ENCODE results near the gene GAB3. TPM values are rescaled to one million over a fixed set of nuclear protein-coding genes. Genes with fewer than 3 reads are reported as not detected.

Gene GAB3
- total and polyA plus RNA-seq, 2 donors (not counting 3 experiments of a cell fraction or from before 2014, with no cell fraction given), result 6.0 to 6.2 TPM

- Histone ChIP-seq H3K9ac (replicated peaks; ENCODE audit: extremely low read depth, insufficient read depth, low read length) (no peak overlapping the region), H3K27ac (ENCODE audit: insufficient read depth, low read depth, low read length) (peak overlapping the region; percentile 37), H3K4me1 (ENCODE audit: control insufficient read depth, extremely low read depth, insufficient read depth, low read length) (peaks cover 30% of the 10 kb centered on the region), H4K20me1 (replicated peaks; ENCODE audit: control insufficient read depth, extremely low read depth, insufficient read depth, low read length) (no peaks in the 10 kb centered on the region), H3K9me3 (replicated peaks; ENCODE audit: control insufficient read depth, insufficient read depth, low read length) (no peaks in the 10 kb centered on the region), H3K9me1 (replicated peaks; ENCODE audit: control insufficient read depth, extremely low read depth, insufficient read depth, low read length) (no peaks in the 10 kb centered on the region), H2AFZ (ENCODE audit: low read depth, low read length) (no peak overlapping the region), H3K36me3 (ENCODE audit: control insufficient read depth in 2 of 2, extremely low read depth in 1 of 2, insufficient read depth in 2 of 2, low read length in 2 of 2) (peaks cover 0 to 3% of the 10 kb centered on the region in 2 experiments), H3K4me3 (replicated peaks in 1 of 3; ENCODE audit: insufficient read depth in 1 of 3, low read depth in 1 of 3, low read length in 3 of 3) (no peak overlapping the region), H3K79me2 (ENCODE audit: control insufficient read depth, insufficient read depth, low read length) (no peaks in the 10 kb centered on the region), H3K4me2 (ENCODE audit: insufficient read depth, low read length) (no peak overlapping the region), H3K27me3 (ENCODE audit: control insufficient read depth in 2 of 2, insufficient read depth in 2 of 2, low read length in 2 of 2) (no peaks in the 10 kb centered on the region)
- DNase-seq (ENCODE audit: low read depth, low spot score), result no peak
- intact Hi-C loops (cut with micrococcal nuclease), result loop anchor here (1.0 to 2.0 kb wide), 2 partner anchors 10 to 16 kb away; no protein-coding TSS in a partner anchor
- POLR2A ChIA-PET, result no interaction called here
- CTCF ChIA-PET, result interaction anchor here (0.9 to 4.3 kb wide), 3 partner anchors 29 to 120 kb away, joined by 3 to 49 read pairs (median 5); partner anchors contain the start of gene GAB3
- TF ChIP-seq CTCF (IDR thresholded peaks at IDR 0.05; ENCODE audit: extremely low read depth in 1 of 2, insufficient read depth in 1 of 2, low read depth in 1 of 2, low read length in 2 of 2), result no peak
- no peak for TF ChIP-seq JUN (IDR thresholded peaks at IDR 0.05; ENCODE audit: borderline replicate concordance, insufficient read depth, insufficient read length, low read depth)
- TF ChIP-seq MAX (IDR thresholded peaks at IDR 0.05; ENCODE audit: insufficient read depth, insufficient read length), result no peak
- no peak for TF ChIP-seq MYC (IDR thresholded peaks at IDR 0.05; ENCODE audit: low read depth, low read length)
- no peak for TF ChIP-seq POLR2A (IDR thresholded peaks at IDR 0.05; ENCODE audit: low read depth, low read length)
- TF ChIP-seq FOS (IDR thresholded peaks at IDR 0.05; ENCODE audit: borderline replicate concordance, insufficient read depth, low read length), result no peak
- no peak for FAIRE-seq
- no TSS peak for BruUV-seq (replicated peaks)
- dilution Hi-C loops (cut with MboI; ENCODE audit: extremely low pct_ligation_motif_present, low sequenced_read_pairs), result no loop called here
These were observed 32.3 kb downstream of the GAB3 start for GRCh38 chrX:154718616-154719015.
